ENCODE data around the gene HK1. TPM values are rescaled to one million over a fixed set of nuclear protein-coding genes. Genes with fewer than 3 reads are reported as not detected.

Gene HK1
- total and polyA plus RNA-seq, 2 donors (not counting 1 experiment from before 2014, with no cell fraction given), result 24.7 to 40.8 TPM

- Mint-ChIP-seq H3K4me1 (peaks cover 4% of the 10 kb centered on the region), H3K9me3 (ENCODE audit: insufficient read depth) (no peaks in the 10 kb centered on the region), H3K27ac (no peak overlapping the region), H3K4me3 (no peak overlapping the region), H3K27me3 (peaks cover 22% of the 10 kb centered on the region)
- Histone ChIP-seq H3K4me3 (ENCODE audit: control extremely low read depth in 1 of 5, extremely low read depth in 1 of 5, insufficient read depth in 1 of 5, low read depth in 2 of 5, low read length in 4 of 5) (no peak overlapping the region), H3K9me3 (ENCODE audit: control extremely low read depth in 1 of 3, control insufficient read depth in 2 of 3, insufficient read depth in 1 of 3, low read length in 2 of 3) (no peaks in the 10 kb centered on the region), H3K79me2 (ENCODE audit: control insufficient read depth, insufficient read depth, low read length) (no peaks in the 10 kb centered on the region), H4K20me1 (ENCODE audit: control insufficient read depth, insufficient read depth, low read length, poor library complexity, severe bottlenecking) (no peaks in the 10 kb centered on the region), H3K4me2 (replicated peaks; ENCODE audit: low read depth, low read length, poor library complexity, severe bottlenecking) (no peak overlapping the region), H2AFZ (ENCODE audit: insufficient read depth, low read depth, low read length, poor library complexity, severe bottlenecking) (no peak overlapping the region), H3K36me3 (replicated peaks in 1 of 2; ENCODE audit: control extremely low read depth in 1 of 2, control insufficient read depth in 1 of 2, extremely low read depth in 1 of 2, insufficient read depth in 2 of 2, low read length in 1 of 2) (no peaks in the 10 kb centered on the region), H3K27ac (ENCODE audit: low read length in 2 of 2) (no peak overlapping the region), H3K27me3 (replicated peaks in 1 of 4; ENCODE audit: control extremely low read depth in 1 of 4, control insufficient read depth in 3 of 4, insufficient read depth in 4 of 4, low read length in 3 of 4) (peaks cover 0 to 7% (median 0%) of the 10 kb centered on the region in 4 experiments), H3K9ac (ENCODE audit: low read length) (no peak overlapping the region), H3K4me1 (ENCODE audit: control insufficient read depth in 2 of 2, insufficient read depth in 2 of 2, low read length in 2 of 2) (peaks cover 5 to 6% of the 10 kb centered on the region in 2 donors)
- no peak for DNase-seq
- intact Hi-C loops (cut with micrococcal nuclease), result no loop called here
- TF ChIP-seq CTCF (IDR thresholded peaks at IDR 0.05) (no peak), EZH2 (IDR thresholded peaks at IDR 0.05; ENCODE audit: borderline replicate concordance, insufficient read depth, low read depth, low read length, poor library complexity, severe bottlenecking) (no peak)
- ChIA-PET CTCF (interaction anchor here (0.6 to 1.1 kb wide), 2 partner anchors 8 to 9 kb away, joined by 3 read pairs; no protein-coding TSS in a partner anchor), POLR2A (no interaction called here)
- ATAC-seq (ENCODE audit: low read depth), result no peak
- WGBS (ENCODE audit: insufficient coverage), result 88% methylated on average over 11 of the region's 13 CpGs
These were observed 143.5 kb downstream of the HK1 start for GRCh38 chr10:69421611-69422308.

- no peaks in the 10 kb centered on the region for H3K9me3 Mint-ChIP-seq (ENCODE audit: insufficient read depth)
- Histone ChIP-seq H3K4me2 (replicated peaks; ENCODE audit: low read depth, low read length, poor library complexity, severe bottlenecking) (no peak overlapping the region), H2AFZ (ENCODE audit: insufficient read depth, low read depth, low read length, poor library complexity, severe bottlenecking) (no peak overlapping the region), H3K9me3 (ENCODE audit: control extremely low read depth in 1 of 3, control insufficient read depth in 2 of 3, insufficient read depth in 1 of 3, low read length in 2 of 3) (no peaks in the 10 kb centered on the region), H3K36me3 (replicated peaks in 1 of 2; ENCODE audit: control extremely low read depth in 1 of 2, control insufficient read depth in 1 of 2, extremely low read depth in 1 of 2, insufficient read depth in 2 of 2, low read length in 1 of 2) (no peaks in the 10 kb centered on the region), H4K20me1 (ENCODE audit: control insufficient read depth, insufficient read depth, low read length, poor library complexity, severe bottlenecking) (no peaks in the 10 kb centered on the region), H3K27ac (ENCODE audit: low read length in 2 of 2) (no peak overlapping the region), H3K27me3 (replicated peaks in 1 of 4; ENCODE audit: control extremely low read depth in 1 of 4, control insufficient read depth in 3 of 4, insufficient read depth in 4 of 4, low read length in 3 of 4) (peaks cover 0 to 7% (median 0%) of the 10 kb centered on the region in 4 experiments), H3K4me1 (ENCODE audit: control insufficient read depth in 2 of 2, insufficient read depth in 2 of 2, low read length in 2 of 2) (peaks cover 5 to 6% of the 10 kb centered on the region in 2 donors), H3K79me2 (ENCODE audit: control insufficient read depth, insufficient read depth, low read length) (no peaks in the 10 kb centered on the region), H3K4me3 (ENCODE audit: control extremely low read depth in 1 of 5, extremely low read depth in 1 of 5, insufficient read depth in 1 of 5, low read depth in 2 of 5, low read length in 4 of 5) (no peak overlapping the region), H3K9ac (ENCODE audit: low read length) (no peak overlapping the region)
- TF ChIP-seq CTCF (IDR thresholded peaks at IDR 0.05) (no peak), EZH2 (IDR thresholded peaks at IDR 0.05; ENCODE audit: borderline replicate concordance, insufficient read depth, low read depth, low read length, poor library complexity, severe bottlenecking) (no peak)
- ChIA-PET POLR2A (no interaction called here), CTCF (interaction anchor here (1.1 kb wide), 1 partner anchor 9 kb away, joined by 3 read pairs; no protein-coding TSS in a partner anchor)
- peaks cover 21% of the 10 kb centered on the region for H3K27me3 Mint-ChIP-seq
- whole genome bisulfite sequencing (ENCODE audit: insufficient coverage), result 85% methylated on average over 2 of the region's 4 CpGs
- intact Hi-C loops (cut with micrococcal nuclease), result no loop called here
- ATAC-seq (ENCODE audit: low read depth) (no peak), DNase-seq (no peak)
- H3K27ac Mint-ChIP-seq, result no peak overlapping the region
- H3K4me3 Mint-ChIP-seq, result no peak overlapping the region
- H3K4me1 Mint-ChIP-seq, result peaks cover 4% of the 10 kb centered on the region
These were observed 144.4 kb downstream of the HK1 start for GRCh38 chr10:69422676-69423075.
